HG03045 (cell line): Measurements from ENCODE around the gene PAOX.
"Not testable (repeated sequence)": the region's sequence is repeated elsewhere in the genome, so short reads cannot be mapped to it uniquely, and the experiment has no call there.

Experiments used
- ATAC-seq: cut with Tn5 transposase; IDR thresholded peaks from one replicate; pipeline ENCODE4 v1.9.1; 2021; ENCODE audit warnings: mild to moderate bottlenecking, moderate library complexity; ENCODE audit not compliant: unreplicated experiment

Gene PAOX

DNA sequence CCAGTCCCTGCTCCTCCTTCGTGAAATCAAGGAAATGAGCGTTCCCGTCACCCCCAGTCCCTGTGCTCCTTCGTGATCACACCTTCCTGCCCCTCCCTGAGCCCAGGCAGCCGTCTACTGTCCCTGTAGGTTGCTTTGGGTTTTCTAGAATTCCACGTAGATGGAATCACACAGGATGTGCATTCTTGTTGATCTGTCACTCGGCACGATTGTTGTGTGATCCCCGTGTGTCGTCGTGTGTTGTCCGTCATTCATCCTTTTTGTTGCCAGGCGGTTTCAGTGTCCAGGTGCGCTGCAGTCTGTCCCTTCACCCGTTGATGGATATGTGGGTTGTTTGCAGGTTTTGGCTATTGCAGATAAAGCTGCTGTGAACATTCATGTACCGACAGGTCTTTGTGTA, 24.3 kb downstream of the PAOX start:
- no peak for ATAC-seq

- no peak for ATAC-seq
Measured at GRCh38 chr10:133403784-133404183, 24.7 kb downstream of the PAOX start.

GRCh38 chr10:133405272-133405671, 26.2 kb downstream of the PAOX start:
- ATAC-seq, result no peak

GRCh38 chr10:133405844-133406527, 26.9 kb downstream of the PAOX start:
- ATAC-seq, result no peak

- no peak for ATAC-seq
Measured at GRCh38 chr10:133411523-133412380, 32.7 kb downstream of the PAOX start.

DNA sequence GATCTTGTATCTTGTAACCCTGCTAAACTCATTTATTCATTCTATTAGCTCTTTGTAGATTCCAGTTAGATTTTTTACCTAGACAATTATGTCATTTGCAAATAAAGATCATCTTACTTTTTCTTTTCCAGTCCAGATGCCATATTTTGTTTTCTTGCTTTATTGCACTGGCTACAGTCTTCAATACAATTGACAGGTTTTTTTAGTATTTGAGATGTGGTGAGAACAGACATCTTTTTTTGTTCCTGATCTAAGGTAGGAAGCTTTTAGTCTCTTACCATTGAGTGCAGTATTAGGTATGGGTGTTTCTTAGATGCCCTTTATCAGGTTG, 33.3 kb downstream of the PAOX start:
- ATAC-seq, result no peak

GRCh38 chr10:133414401-133414800, 35.3 kb downstream of the PAOX start:
- not testable (repeated sequence) for ATAC-seq

DNA sequence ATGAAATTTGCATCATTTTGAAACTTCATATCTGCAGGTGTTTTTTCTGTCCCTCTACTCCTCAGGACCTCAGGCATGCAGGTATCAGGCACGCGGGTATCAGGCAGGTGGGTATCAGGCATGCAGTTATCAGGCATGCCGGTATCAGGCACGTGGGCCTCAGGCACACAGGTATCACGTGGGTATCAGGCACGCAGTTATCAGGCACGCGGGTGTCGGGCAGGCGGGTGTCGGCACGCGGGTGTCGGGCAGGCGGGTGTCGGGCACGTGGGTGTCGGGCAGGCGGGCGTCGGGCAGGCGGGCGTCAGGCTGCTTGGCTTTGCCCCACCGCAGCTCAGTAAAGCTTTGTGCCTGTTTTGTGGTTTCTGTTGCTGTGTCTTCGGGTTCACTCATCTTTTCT, 36.7 kb downstream of the PAOX start:
- no peak for ATAC-seq

GRCh38 chr10:133418289-133418993, 39.4 kb downstream of the PAOX start:
- no peak for ATAC-seq

DNA sequence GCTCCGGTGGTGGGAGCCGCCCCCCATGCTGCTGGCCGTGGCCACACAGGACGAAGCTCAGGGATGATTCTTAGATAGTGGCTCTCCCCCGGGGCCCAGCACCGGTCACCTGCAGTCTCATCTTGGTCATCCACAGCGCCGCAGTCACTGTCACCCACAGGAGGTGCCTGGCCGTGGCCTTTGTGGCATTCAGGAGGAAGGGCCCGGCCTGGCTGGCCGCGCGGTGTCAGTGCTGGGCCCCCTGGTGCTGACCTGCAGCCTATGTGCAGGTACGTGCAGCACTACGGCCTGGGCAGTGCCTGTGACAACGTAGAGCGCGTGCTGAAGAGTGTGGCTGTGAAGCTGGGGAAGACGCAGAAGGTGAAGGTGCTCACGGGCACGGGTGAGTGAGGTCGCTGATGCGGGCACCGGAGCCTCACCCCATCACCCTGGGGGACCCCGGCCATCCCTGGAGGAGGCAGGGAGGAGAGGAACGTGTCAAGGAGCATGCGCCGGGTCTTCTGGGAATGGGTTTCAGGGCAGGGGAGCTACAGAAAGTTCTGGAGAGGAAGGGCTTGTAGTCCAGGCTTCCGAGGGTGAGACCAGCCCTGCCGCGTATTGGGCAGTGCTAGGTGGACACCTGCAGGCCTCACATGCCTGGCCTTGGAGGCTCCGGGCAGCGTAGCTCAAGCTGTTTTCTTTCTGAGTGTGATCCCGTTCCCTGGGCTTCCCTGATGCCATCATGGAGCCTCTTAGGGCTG, 40.3 kb downstream of the PAOX start:
- no peak for ATAC-seq

DNA sequence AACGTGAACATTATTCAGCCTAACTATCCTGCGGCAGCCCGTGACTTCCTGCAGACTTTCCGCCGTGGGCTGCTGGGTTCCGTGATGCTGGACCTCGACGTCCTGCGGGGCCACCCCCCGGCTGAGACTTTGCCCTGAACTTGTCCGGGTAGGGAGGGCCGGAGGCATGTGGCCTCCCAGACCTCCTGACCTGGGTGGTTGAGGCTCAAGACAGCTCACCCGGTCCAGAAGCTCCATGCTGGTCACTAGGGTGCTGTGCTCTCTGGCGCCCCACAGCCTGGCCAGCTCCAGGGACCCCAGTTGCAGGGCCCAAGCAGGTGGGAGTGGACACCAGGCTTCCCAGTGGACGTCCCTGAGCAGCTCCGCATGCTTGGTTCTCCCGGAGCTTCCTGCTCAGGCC, 41.0 kb downstream of the PAOX start:
- ATAC-seq, result no peak

DNA sequence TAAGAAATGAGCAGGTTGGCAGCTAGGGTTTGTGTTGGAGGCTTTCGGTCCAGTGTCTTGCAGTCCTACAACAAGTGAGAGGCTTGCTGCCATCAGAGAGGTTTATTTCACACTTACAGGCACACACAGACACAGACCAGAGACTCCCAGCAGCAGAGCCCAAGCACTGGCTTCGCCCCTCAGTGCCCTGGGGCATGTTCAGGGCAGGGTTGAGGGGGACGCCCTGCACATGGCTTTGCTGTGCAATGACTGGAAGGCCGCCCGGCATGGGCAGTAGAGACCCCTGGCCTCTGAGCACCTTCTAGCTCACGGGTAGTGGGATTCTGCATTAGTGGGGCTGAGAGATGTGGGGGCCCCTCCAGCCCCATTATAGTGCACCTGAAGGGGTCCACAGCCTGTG, 41.5 kb downstream of the PAOX start:
- ATAC-seq, result no peak

- no peak for ATAC-seq
Measured at GRCh38 chr10:133421336-133422222, 42.5 kb downstream of the PAOX start.

- ATAC-seq, result no peak
Measured at GRCh38 chr10:133422223-133422806, 43.3 kb downstream of the PAOX start.

GRCh38 chr10:133422807-133423771, 44.0 kb downstream of the PAOX start:
- ATAC-seq, result no peak

DNA sequence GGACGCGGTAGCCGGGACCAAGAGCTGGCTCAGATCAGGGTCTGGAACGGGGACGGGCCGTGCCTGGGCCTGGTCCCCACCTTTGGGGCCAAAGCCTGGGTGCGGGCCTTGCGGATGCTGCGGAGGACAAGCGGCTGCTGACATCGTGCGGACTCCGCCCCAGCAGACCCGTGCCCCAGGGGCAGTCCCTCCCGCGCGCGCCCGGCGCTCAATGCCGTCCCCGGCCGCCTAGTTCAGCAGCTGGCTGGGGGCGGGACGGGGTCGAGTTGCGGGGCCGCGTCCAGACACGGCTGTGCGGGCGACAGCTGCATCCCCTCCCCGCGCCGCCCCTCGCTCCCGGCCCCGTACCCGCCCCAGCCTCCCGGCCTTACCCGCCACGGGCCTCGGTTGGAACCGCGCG, 45.0 kb downstream of the PAOX start:
- ATAC-seq, result not testable (repeated sequence)

- ATAC-seq, result not testable (repeated sequence)
Measured at GRCh38 chr10:133424601-133425000, 45.5 kb downstream of the PAOX start, which contains the start of gene SPRN. Gene SPRN (minus strand): TSS chr10:133424625. CDS start chr10:133423681, 944 bp downstream.

DNA sequence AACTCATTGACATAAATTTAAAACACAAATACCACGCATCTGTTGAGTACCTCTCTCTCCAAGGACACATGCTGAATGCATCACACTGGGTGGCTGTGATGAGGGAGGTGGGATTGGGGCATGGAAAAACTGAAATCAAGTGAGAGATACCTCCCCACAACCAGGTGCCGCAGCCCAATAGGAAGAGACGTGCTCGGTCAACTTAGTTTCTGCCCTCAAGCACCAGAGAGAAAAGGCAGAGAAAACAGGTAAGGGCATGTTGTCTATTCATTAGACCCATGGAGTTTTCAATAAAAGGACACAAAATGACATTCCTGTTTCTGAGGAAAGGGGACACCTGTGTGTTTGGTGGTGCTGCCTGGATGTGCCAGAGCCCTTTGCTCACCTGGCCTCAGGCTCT, 50.5 kb downstream of the PAOX start:
- not testable (repeated sequence) for ATAC-seq
